ENCODE data around the gene POU6F2.

The POU6F2 gene

GRCh38 chr7:39386718-39387117, 409.0 kb downstream of the POU6F2 start:
- Histone ChIP-seq H2BK15ac (replicated peaks; ENCODE audit: low read depth) (no peak overlapping the region), H3K4me3 (ENCODE audit: low read length) (no peak overlapping the region), H3K18ac (ENCODE audit: low read length) (no peak overlapping the region), H3K4me2 (ENCODE audit: low read length) (no peak overlapping the region), H3K56ac (ENCODE audit: low read length) (no peak overlapping the region), H3K36me3 (ENCODE audit: control insufficient read depth, insufficient read depth, low read length) (no peaks in the 10 kb centered on the region), H3K9ac (ENCODE audit: low read length) (no peak overlapping the region), H3K27me3 (ENCODE audit: insufficient read depth, low read length, poor library complexity) (no peaks in the 10 kb centered on the region), H2AK5ac (ENCODE audit: low read length) (no peak overlapping the region), H2BK120ac (ENCODE audit: low read depth, low read length) (no peak overlapping the region), H3K4me1 (ENCODE audit: control insufficient read depth, low read depth, low read length) (no peaks in the 10 kb centered on the region), H4K5ac (ENCODE audit: low read length) (no peak overlapping the region), H4K8ac (ENCODE audit: low read depth, low read length) (no peak overlapping the region), H3K27ac (ENCODE audit: low read depth, low read length) (no peak overlapping the region), H2BK5ac (ENCODE audit: low read length) (no peak overlapping the region), H3K23ac (ENCODE audit: low read length) (no peak overlapping the region), H3K79me2 (ENCODE audit: control insufficient read depth, insufficient read depth, low read length) (no peaks in the 10 kb centered on the region), H3K4ac (ENCODE audit: low read depth, low read length) (no peak overlapping the region), H3K79me1 (ENCODE audit: low read length) (no peaks in the 10 kb centered on the region)
- no CpG with 5 or more reads among the region's 5 CpGs for WGBS (ENCODE audit: extremely low coverage, insufficient coverage, low lambda C conversion rate)
- peak; percentile 8 for DNase-seq

GRCh38 chr7:39392151-39392550, 414.4 kb downstream of the POU6F2 start:
- no peak overlapping the region for H3K23ac ChIP-seq (ENCODE audit: low read length)
- H3K4me2 ChIP-seq (ENCODE audit: low read length): no peak overlapping the region
- no peak overlapping the region for H3K18ac ChIP-seq (ENCODE audit: low read length)
- no peak overlapping the region for H3K27ac ChIP-seq (ENCODE audit: low read depth, low read length)
- WGBS (ENCODE audit: extremely low coverage, insufficient coverage, low lambda C conversion rate): no CpG with 5 or more reads among the region's 2 CpGs
- no peaks in the 10 kb centered on the region for H3K27me3 ChIP-seq (ENCODE audit: insufficient read depth, low read length, poor library complexity)
- no peak overlapping the region for H3K4me3 ChIP-seq (ENCODE audit: low read length)
- H2AK5ac ChIP-seq (ENCODE audit: low read length): no peak overlapping the region
- no peaks in the 10 kb centered on the region for H3K79me1 ChIP-seq (ENCODE audit: low read length)
- H2BK15ac ChIP-seq (replicated peaks; ENCODE audit: low read depth): no peak overlapping the region
- H3K9ac ChIP-seq (ENCODE audit: low read length): no peak overlapping the region
- H3K79me2 ChIP-seq (ENCODE audit: control insufficient read depth, insufficient read depth, low read length): no peaks in the 10 kb centered on the region
- H4K5ac ChIP-seq (ENCODE audit: low read length): no peak overlapping the region
- H3K4me1 ChIP-seq (ENCODE audit: control insufficient read depth, low read depth, low read length): peaks cover 3% of the 10 kb centered on the region
- no peak overlapping the region for H2BK5ac ChIP-seq (ENCODE audit: low read length)
- no peak overlapping the region for H2BK120ac ChIP-seq (ENCODE audit: low read depth, low read length)
- H3K56ac ChIP-seq (ENCODE audit: low read length): no peak overlapping the region
- DNase-seq: no peak
- no peak overlapping the region for H4K8ac ChIP-seq (ENCODE audit: low read depth, low read length)
- H3K36me3 ChIP-seq (ENCODE audit: control insufficient read depth, insufficient read depth, low read length): no peaks in the 10 kb centered on the region
- no peak overlapping the region for H3K4ac ChIP-seq (ENCODE audit: low read depth, low read length)

GRCh38 chr7:39394105-39394680, 416.5 kb downstream of the POU6F2 start:
- Histone ChIP-seq H3K4ac (ENCODE audit: low read depth, low read length) (no peak overlapping the region), H2BK5ac (ENCODE audit: low read length) (no peak overlapping the region), H4K8ac (ENCODE audit: low read depth, low read length) (no peak overlapping the region), H3K56ac (ENCODE audit: low read length) (no peak overlapping the region), H3K27ac (ENCODE audit: low read depth, low read length) (no peak overlapping the region), H3K4me3 (ENCODE audit: low read length) (no peak overlapping the region), H3K9ac (ENCODE audit: low read length) (no peak overlapping the region), H3K18ac (ENCODE audit: low read length) (no peak overlapping the region), H3K4me2 (ENCODE audit: low read length) (no peak overlapping the region), H3K36me3 (ENCODE audit: control insufficient read depth, insufficient read depth, low read length) (no peaks in the 10 kb centered on the region), H3K79me1 (ENCODE audit: low read length) (no peaks in the 10 kb centered on the region), H3K23ac (ENCODE audit: low read length) (no peak overlapping the region), H2AK5ac (ENCODE audit: low read length) (no peak overlapping the region), H2BK15ac (replicated peaks; ENCODE audit: low read depth) (no peak overlapping the region), H3K4me1 (ENCODE audit: control insufficient read depth, low read depth, low read length) (peaks cover 3% of the 10 kb centered on the region), H4K5ac (ENCODE audit: low read length) (no peak overlapping the region), H2BK120ac (ENCODE audit: low read depth, low read length) (no peak overlapping the region), H3K27me3 (ENCODE audit: insufficient read depth, low read length, poor library complexity) (no peaks in the 10 kb centered on the region), H3K79me2 (ENCODE audit: control insufficient read depth, insufficient read depth, low read length) (no peaks in the 10 kb centered on the region)
- no peak for DNase-seq
- WGBS (ENCODE audit: extremely low coverage, insufficient coverage, low lambda C conversion rate): no CpG with 5 or more reads among the region's 3 CpGs

GRCh38 chr7:39399458-39399857, 421.7 kb downstream of the POU6F2 start:
- H3K4me3 ChIP-seq (ENCODE audit: low read length): no peak overlapping the region
- no peak overlapping the region for H3K23ac ChIP-seq (ENCODE audit: low read length)
- H2AK5ac ChIP-seq (ENCODE audit: low read length): no peak overlapping the region
- H3K36me3 ChIP-seq (ENCODE audit: control insufficient read depth, insufficient read depth, low read length): no peaks in the 10 kb centered on the region
- H4K5ac ChIP-seq (ENCODE audit: low read length): no peak overlapping the region
- no CpG with 5 or more reads among the region's 2 CpGs for WGBS (ENCODE audit: extremely low coverage, insufficient coverage, low lambda C conversion rate)
- H3K27ac ChIP-seq (ENCODE audit: low read depth, low read length): no peak overlapping the region
- H3K9ac ChIP-seq (ENCODE audit: low read length): no peak overlapping the region
- no peak overlapping the region for H2BK15ac ChIP-seq (replicated peaks; ENCODE audit: low read depth)
- H3K18ac ChIP-seq (ENCODE audit: low read length): no peak overlapping the region
- H3K27me3 ChIP-seq (ENCODE audit: insufficient read depth, low read length, poor library complexity): no peaks in the 10 kb centered on the region
- no peak overlapping the region for H3K4ac ChIP-seq (ENCODE audit: low read depth, low read length)
- peaks cover 2% of the 10 kb centered on the region for H3K4me1 ChIP-seq (ENCODE audit: control insufficient read depth, low read depth, low read length)
- H4K8ac ChIP-seq (ENCODE audit: low read depth, low read length): no peak overlapping the region
- no peak overlapping the region for H3K4me2 ChIP-seq (ENCODE audit: low read length)
- no peak overlapping the region for H2BK120ac ChIP-seq (ENCODE audit: low read depth, low read length)
- DNase-seq: no peak
- no peak overlapping the region for H3K56ac ChIP-seq (ENCODE audit: low read length)
- no peaks in the 10 kb centered on the region for H3K79me2 ChIP-seq (ENCODE audit: control insufficient read depth, insufficient read depth, low read length)
- H2BK5ac ChIP-seq (ENCODE audit: low read length): no peak overlapping the region
- no peaks in the 10 kb centered on the region for H3K79me1 ChIP-seq (ENCODE audit: low read length)

GRCh38 chr7:39399986-39400385, 422.3 kb downstream of the POU6F2 start:
- Histone ChIP-seq H3K56ac (ENCODE audit: low read length) (no peak overlapping the region), H3K27ac (ENCODE audit: low read depth, low read length) (no peak overlapping the region), H3K79me1 (ENCODE audit: low read length) (no peaks in the 10 kb centered on the region), H2BK120ac (ENCODE audit: low read depth, low read length) (no peak overlapping the region), H3K4ac (ENCODE audit: low read depth, low read length) (no peak overlapping the region), H3K79me2 (ENCODE audit: control insufficient read depth, insufficient read depth, low read length) (no peaks in the 10 kb centered on the region), H2AK5ac (ENCODE audit: low read length) (no peak overlapping the region), H3K23ac (ENCODE audit: low read length) (no peak overlapping the region), H3K18ac (ENCODE audit: low read length) (no peak overlapping the region), H2BK5ac (ENCODE audit: low read length) (no peak overlapping the region), H4K8ac (ENCODE audit: low read depth, low read length) (no peak overlapping the region), H2BK15ac (replicated peaks; ENCODE audit: low read depth) (no peak overlapping the region), H3K27me3 (ENCODE audit: insufficient read depth, low read length, poor library complexity) (no peaks in the 10 kb centered on the region), H4K5ac (ENCODE audit: low read length) (no peak overlapping the region), H3K4me1 (ENCODE audit: control insufficient read depth, low read depth, low read length) (peaks cover 2% of the 10 kb centered on the region), H3K9ac (ENCODE audit: low read length) (no peak overlapping the region), H3K4me3 (ENCODE audit: low read length) (no peak overlapping the region), H3K36me3 (ENCODE audit: control insufficient read depth, insufficient read depth, low read length) (no peaks in the 10 kb centered on the region), H3K4me2 (ENCODE audit: low read length) (no peak overlapping the region)
- DNase-seq: no peak
- no CpG with 5 or more reads among the region's 3 CpGs for WGBS (ENCODE audit: extremely low coverage, insufficient coverage, low lambda C conversion rate)

- no peaks in the 10 kb centered on the region for H3K36me3 ChIP-seq (ENCODE audit: control insufficient read depth, insufficient read depth, low read length)
- H2BK5ac ChIP-seq (ENCODE audit: low read length): no peak overlapping the region
- no peak overlapping the region for H4K8ac ChIP-seq (ENCODE audit: low read depth, low read length)
- no peak overlapping the region for H2BK120ac ChIP-seq (ENCODE audit: low read depth, low read length)
- no peak overlapping the region for H3K4me3 ChIP-seq (ENCODE audit: low read length)
- no peaks in the 10 kb centered on the region for H3K79me2 ChIP-seq (ENCODE audit: control insufficient read depth, insufficient read depth, low read length)
- no peak overlapping the region for H3K56ac ChIP-seq (ENCODE audit: low read length)
- H3K23ac ChIP-seq (ENCODE audit: low read length): no peak overlapping the region
- no peak overlapping the region for H3K27ac ChIP-seq (ENCODE audit: low read depth, low read length)
- H3K4me2 ChIP-seq (ENCODE audit: low read length): no peak overlapping the region
- H2BK15ac ChIP-seq (replicated peaks; ENCODE audit: low read depth): no peak overlapping the region
- no peak overlapping the region for H3K4ac ChIP-seq (ENCODE audit: low read depth, low read length)
- H3K9ac ChIP-seq (ENCODE audit: low read length): no peak overlapping the region
- no peak overlapping the region for H2AK5ac ChIP-seq (ENCODE audit: low read length)
- whole genome bisulfite sequencing (ENCODE audit: extremely low coverage, insufficient coverage, low lambda C conversion rate): no CpG with 5 or more reads among the region's 3 CpGs
- no peaks in the 10 kb centered on the region for H3K79me1 ChIP-seq (ENCODE audit: low read length)
- H3K27me3 ChIP-seq (ENCODE audit: insufficient read depth, low read length, poor library complexity): no peaks in the 10 kb centered on the region
- H3K4me1 ChIP-seq (ENCODE audit: control insufficient read depth, low read depth, low read length): peaks cover 2% of the 10 kb centered on the region
- DNase-seq: no peak
- no peak overlapping the region for H4K5ac ChIP-seq (ENCODE audit: low read length)
- no peak overlapping the region for H3K18ac ChIP-seq (ENCODE audit: low read length)
Observed at GRCh38 chr7:39400836-39401235, 423.1 kb downstream of the POU6F2 start.
